HEK293 (cell line): ENCODE data around the gene ZNF236.

Experiments used
- CTCF ChIA-PET: fragments of 350-600 bp; formaldehyde crosslinking; extraction: SDS; loops from one replicate; lab custom pipeline; 2021; ENCODE audit warnings: antibody characterized with exemption; lab: Yijun Ruan, JAX
- POLR2A ChIA-PET: fragments of 300-600 bp; formaldehyde crosslinking; extraction: SDS; loops from one replicate; lab custom pipeline; 2020; ENCODE audit warnings: antibody characterized with exemption, inconsistent platforms; lab: Yijun Ruan, JAX
- H3K27ac ChIP-seq: fragments of 200-500 bp; sonication (Bioruptor generic); 2 replicates; pipeline ENCODE4 v1.5.1; 2014; ENCODE audit warnings: low read depth, low read length, control low read depth, inconsistent platforms; ENCODE audit errors: extremely low read depth
- H3K36me3 ChIP-seq, 2 experiments: fragments of 200-500 bp in 1 of 2; sonication (Bioruptor generic) in 1 of 2; 1 replicate in 1 of 2; 2 replicates in 1 of 2; pipeline ENCODE4 v1.5.1; 2014 to 2017; ENCODE audit warnings: inconsistent platforms in 2 of 2, low read length in 2 of 2; ENCODE audit not compliant: control insufficient read depth in 2 of 2, insufficient read depth in 1 of 2
- H3K4me1 ChIP-seq: fragments of 200-500 bp; sonication (Bioruptor generic); 2 replicates; pipeline ENCODE4 v1.5.1; 2014; ENCODE audit warnings: mild to moderate bottlenecking, low read length, inconsistent platforms; ENCODE audit not compliant: control insufficient read depth, insufficient read depth
- H3K4me3 ChIP-seq: 2 replicates; pipeline ENCODE4 v1.5.1; 2011; ENCODE audit warnings: low read depth, mild to moderate bottlenecking, control low read depth, low read length, moderate library complexity
- H3K9me3 ChIP-seq: fragments of 200-500 bp; sonication (Bioruptor generic); 2 replicates; pipeline ENCODE4 v1.5.1; 2014; ENCODE audit warnings: low read depth, low read length, inconsistent platforms; ENCODE audit not compliant: control insufficient read depth, insufficient read depth
- HOXA7 ChIP-seq: sonication (generic); formaldehyde crosslinking; IDR thresholded peaks from 2 replicates; pipeline ENCODE4 v1.8.1; 2022; ENCODE audit warnings: missing genetic modification reagents, borderline replicate concordance
- OSR2 ChIP-seq: fragments of 450-650 bp; formaldehyde crosslinking; IDR thresholded peaks from 2 replicates; pipeline ENCODE4 v1.5.1; 2016; ENCODE audit warnings: missing biosample characterization, missing genetic modification characterization
- PBX3 ChIP-seq: sonication (generic); formaldehyde crosslinking; IDR thresholded peaks from 2 replicates; pipeline ENCODE4 v1.8.1; 2022; ENCODE audit warnings: mild to moderate bottlenecking, moderate library complexity, missing genetic modification reagents
- ZNF10 ChIP-seq: fragments of 450-650 bp; formaldehyde crosslinking; IDR thresholded peaks from 2 replicates; pipeline ENCODE4 v1.5.1; 2017; ENCODE audit warnings: missing biosample characterization, missing genetic modification characterization
- ZNF280D ChIP-seq: fragments of 450-650 bp; formaldehyde crosslinking; IDR thresholded peaks from 2 replicates; pipeline ENCODE4 v1.5.1; 2016; ENCODE audit warnings: missing biosample characterization, missing genetic modification characterization
- ZNF423 ChIP-seq: fragments of 450-650 bp; formaldehyde crosslinking; IDR thresholded peaks from 2 replicates; pipeline ENCODE4 v1.5.1; 2016; ENCODE audit warnings: missing biosample characterization, missing genetic modification characterization
- ZNF610 ChIP-seq: fragments of 450-650 bp; formaldehyde crosslinking; IDR thresholded peaks from 2 replicates; pipeline ENCODE4 v1.5.1; 2016; ENCODE audit warnings: missing biosample characterization, missing genetic modification characterization, borderline replicate concordance
- ZNF76 ChIP-seq: fragments of 450-650 bp; formaldehyde crosslinking; IDR thresholded peaks from 2 replicates; pipeline ENCODE4; 2016; ENCODE audit warnings: low read depth, missing biosample characterization, missing genetic modification characterization, borderline replicate concordance
- ZSCAN23 ChIP-seq: fragments of 450-650 bp; formaldehyde crosslinking; IDR thresholded peaks from 2 replicates; pipeline ENCODE4 v1.5.1; 2016; ENCODE audit warnings: missing biosample characterization, missing genetic modification characterization
- TF ChIP-seq, protein P1 (sequence below): fragments of 450-650 bp; formaldehyde crosslinking; IDR thresholded peaks from 2 replicates; pipeline ENCODE4 v1.5.1; 2017; ENCODE audit warnings: missing biosample characterization, missing genetic modification characterization
- TF ChIP-seq, protein P2 (sequence below): fragments of 450-650 bp; IDR thresholded peaks from 2 replicates; pipeline ENCODE4 v1.5.1; 2018; ENCODE audit warnings: missing biosample characterization, missing genetic modification characterization
- TF ChIP-seq, protein P3 (sequence below): fragments of 450-650 bp; formaldehyde crosslinking; conservative IDR thresholded peaks from 2 replicates; pipeline ENCODE4 v1.5.1; 2016; ENCODE audit warnings: low read depth, missing biosample characterization, missing genetic modification characterization

Gene ZNF236

GRCh38 chr18:76885001-76885400 is 62.6 kb downstream of the ZNF236 start:
- no peaks in the 10 kb centered on the region for H3K4me1 ChIP-seq
- no peak overlapping the region for H3K27ac ChIP-seq
- POLR2A ChIA-PET, result no interaction called here
- H3K36me3 ChIP-seq, result peaks cover 32 to 80% of the 10 kb centered on the region in 2 experiments
- H3K4me3 ChIP-seq, result no peak overlapping the region
- no peaks in the 10 kb centered on the region for H3K9me3 ChIP-seq
- TF ChIP-seq, protein P1, sequence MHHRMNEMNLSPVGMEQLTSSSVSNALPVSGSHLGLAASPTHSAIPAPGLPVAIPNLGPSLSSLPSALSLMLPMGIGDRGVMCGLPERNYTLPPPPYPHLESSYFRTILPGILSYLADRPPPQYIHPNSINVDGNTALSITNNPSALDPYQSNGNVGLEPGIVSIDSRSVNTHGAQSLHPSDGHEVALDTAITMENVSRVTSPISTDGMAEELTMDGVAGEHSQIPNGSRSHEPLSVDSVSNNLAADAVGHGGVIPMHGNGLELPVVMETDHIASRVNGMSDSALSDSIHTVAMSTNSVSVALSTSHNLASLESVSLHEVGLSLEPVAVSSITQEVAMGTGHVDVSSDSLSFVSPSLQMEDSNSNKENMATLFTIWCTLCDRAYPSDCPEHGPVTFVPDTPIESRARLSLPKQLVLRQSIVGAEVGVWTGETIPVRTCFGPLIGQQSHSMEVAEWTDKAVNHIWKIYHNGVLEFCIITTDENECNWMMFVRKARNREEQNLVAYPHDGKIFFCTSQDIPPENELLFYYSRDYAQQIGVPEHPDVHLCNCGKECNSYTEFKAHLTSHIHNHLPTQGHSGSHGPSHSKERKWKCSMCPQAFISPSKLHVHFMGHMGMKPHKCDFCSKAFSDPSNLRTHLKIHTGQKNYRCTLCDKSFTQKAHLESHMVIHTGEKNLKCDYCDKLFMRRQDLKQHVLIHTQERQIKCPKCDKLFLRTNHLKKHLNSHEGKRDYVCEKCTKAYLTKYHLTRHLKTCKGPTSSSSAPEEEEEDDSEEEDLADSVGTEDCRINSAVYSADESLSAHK, result no peak
- TF ChIP-seq PBX3 (CRISPR knock-in tag) (no peak), ZNF76 (tag by site-specific recombination) (no peak)
- TF ChIP-seq, all 188 proteins: peak for 0
- CTCF ChIA-PET, result interaction anchor here (1.0 kb wide), 1 partner anchor 82 kb away, joined by 6 read pairs; no protein-coding TSS in a partner anchor

- Histone ChIP-seq H3K27ac (no peak overlapping the region), H3K4me1 (no peaks in the 10 kb centered on the region), H3K36me3 (peaks cover 24 to 71% of the 10 kb centered on the region in 2 experiments), H3K9me3 (no peaks in the 10 kb centered on the region), H3K4me3 (no peak overlapping the region)
- ChIA-PET CTCF (no interaction called here), POLR2A (no interaction called here)
- TF ChIP-seq ZNF423 (tag by site-specific recombination), result no peak
- TF ChIP-seq OSR2 (tag by site-specific recombination), result no peak
- no peak for TF ChIP-seq ZSCAN23 (tag by site-specific recombination)
- TF ChIP-seq, protein P2, sequence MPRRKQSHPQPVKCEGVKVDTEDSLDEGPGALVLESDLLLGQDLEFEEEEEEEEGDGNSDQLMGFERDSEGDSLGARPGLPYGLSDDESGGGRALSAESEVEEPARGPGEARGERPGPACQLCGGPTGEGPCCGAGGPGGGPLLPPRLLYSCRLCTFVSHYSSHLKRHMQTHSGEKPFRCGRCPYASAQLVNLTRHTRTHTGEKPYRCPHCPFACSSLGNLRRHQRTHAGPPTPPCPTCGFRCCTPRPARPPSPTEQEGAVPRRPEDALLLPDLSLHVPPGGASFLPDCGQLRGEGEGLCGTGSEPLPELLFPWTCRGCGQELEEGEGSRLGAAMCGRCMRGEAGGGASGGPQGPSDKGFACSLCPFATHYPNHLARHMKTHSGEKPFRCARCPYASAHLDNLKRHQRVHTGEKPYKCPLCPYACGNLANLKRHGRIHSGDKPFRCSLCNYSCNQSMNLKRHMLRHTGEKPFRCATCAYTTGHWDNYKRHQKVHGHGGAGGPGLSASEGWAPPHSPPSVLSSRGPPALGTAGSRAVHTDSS (tag by site-specific recombination), result no peak
- no peak for TF ChIP-seq HOXA7 (CRISPR knock-in tag)
- TF ChIP-seq, protein P3, sequence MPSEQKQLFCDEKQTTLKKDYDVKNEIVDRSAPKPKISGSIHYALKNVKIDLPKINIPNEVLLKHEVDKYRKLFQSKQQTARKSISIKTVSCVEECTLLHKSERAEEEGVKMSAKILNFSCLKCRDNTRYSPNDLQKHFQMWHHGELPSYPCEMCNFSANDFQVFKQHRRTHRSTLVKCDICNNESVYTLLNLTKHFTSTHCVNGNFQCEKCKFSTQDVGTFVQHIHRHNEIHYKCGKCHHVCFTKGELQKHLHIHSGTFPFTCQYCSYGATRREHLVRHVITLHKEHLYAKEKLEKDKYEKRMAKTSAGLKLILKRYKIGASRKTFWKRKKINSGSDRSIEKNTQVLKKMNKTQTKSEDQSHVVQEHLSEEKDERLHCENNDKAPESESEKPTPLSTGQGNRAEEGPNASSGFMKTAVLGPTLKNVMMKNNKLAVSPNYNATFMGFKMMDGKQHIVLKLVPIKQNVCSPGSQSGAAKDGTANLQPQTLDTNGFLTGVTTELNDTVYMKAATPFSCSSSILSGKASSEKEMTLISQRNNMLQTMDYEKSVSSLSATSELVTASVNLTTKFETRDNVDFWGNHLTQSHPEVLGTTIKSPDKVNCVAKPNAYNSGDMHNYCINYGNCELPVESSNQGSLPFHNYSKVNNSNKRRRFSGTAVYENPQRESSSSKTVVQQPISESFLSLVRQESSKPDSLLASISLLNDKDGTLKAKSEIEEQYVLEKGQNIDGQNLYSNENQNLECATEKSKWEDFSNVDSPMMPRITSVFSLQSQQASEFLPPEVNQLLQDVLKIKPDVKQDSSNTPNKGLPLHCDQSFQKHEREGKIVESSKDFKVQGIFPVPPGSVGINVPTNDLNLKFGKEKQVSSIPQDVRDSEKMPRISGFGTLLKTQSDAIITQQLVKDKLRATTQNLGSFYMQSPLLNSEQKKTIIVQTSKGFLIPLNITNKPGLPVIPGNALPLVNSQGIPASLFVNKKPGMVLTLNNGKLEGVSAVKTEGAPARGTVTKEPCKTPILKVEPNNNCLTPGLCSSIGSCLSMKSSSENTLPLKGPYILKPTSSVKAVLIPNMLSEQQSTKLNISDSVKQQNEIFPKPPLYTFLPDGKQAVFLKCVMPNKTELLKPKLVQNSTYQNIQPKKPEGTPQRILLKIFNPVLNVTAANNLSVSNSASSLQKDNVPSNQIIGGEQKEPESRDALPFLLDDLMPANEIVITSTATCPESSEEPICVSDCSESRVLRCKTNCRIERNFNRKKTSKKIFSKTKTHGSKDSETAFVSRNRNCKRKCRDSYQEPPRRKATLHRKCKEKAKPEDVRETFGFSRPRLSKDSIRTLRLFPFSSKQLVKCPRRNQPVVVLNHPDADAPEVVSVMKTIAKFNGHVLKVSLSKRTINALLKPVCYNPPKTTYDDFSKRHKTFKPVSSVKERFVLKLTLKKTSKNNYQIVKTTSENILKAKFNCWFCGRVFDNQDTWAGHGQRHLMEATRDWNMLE (tag by site-specific recombination), result no peak
- no peak for TF ChIP-seq ZNF280D
- no peak for TF ChIP-seq ZNF610 (tag by site-specific recombination)
- TF ChIP-seq ZNF10, result no peak
These were observed 63.8 kb downstream of the ZNF236 start for GRCh38 chr18:76886112-76886511.
